Skeletal muscle tissue (tissue), 4 donors: ENCODE measurements around the gene ZNF775. TPM values are rescaled to one million over a fixed set of nuclear protein-coding genes. Genes with fewer than 3 reads are reported as not detected.

Source experiments
- H3K27ac ChIP-seq: one replicate; pipeline ENCODE4 v1.7.0; 2013; ENCODE audit warnings: mild to moderate bottlenecking, low read depth, low read length, inconsistent platforms
- H3K27me3 ChIP-seq, 3 donors: one replicate each; pipeline ENCODE4 v1.7.0; 2013; ENCODE audit warnings: low read length in 3 of 3; ENCODE audit not compliant: control insufficient read depth in 3 of 3, insufficient read depth in 3 of 3
- H3K36me3 ChIP-seq, 3 donors: one replicate each; pipeline ENCODE4 v1.7.0; 2013; ENCODE audit warnings: low read length in 3 of 3; ENCODE audit not compliant: control insufficient read depth in 3 of 3, insufficient read depth in 3 of 3
- H3K4me1 ChIP-seq, 3 donors: one replicate each; pipeline ENCODE4 v1.7.0; 2013; ENCODE audit warnings: low read length in 3 of 3, mild to moderate bottlenecking in 3 of 3; ENCODE audit not compliant: control insufficient read depth in 3 of 3, insufficient read depth in 3 of 3
- H3K4me3 ChIP-seq, 3 donors: one replicate each; pipeline ENCODE4 v1.7.0; 2013; ENCODE audit warnings: low read length in 3 of 3
- H3K9ac ChIP-seq, 3 donors: one replicate each; pipeline ENCODE4 v1.7.0; 2013; ENCODE audit warnings: low read length in 3 of 3, mild to moderate bottlenecking in 3 of 3, moderate library complexity in 2 of 3, low read depth in 1 of 3
- H3K9me3 ChIP-seq, 3 donors: one replicate each; pipeline ENCODE4 v1.7.0; 2013; ENCODE audit warnings: low read length in 3 of 3; ENCODE audit not compliant: control insufficient read depth in 3 of 3
- total RNA-seq: library from RNA; depleted of rRNA; stranded (reverse); fragments of >200 nt; gene quantifications from one replicate; pipeline ENCODE4 v1.2.3, GENCODE V29; 2014
- donor health status: Osteomylitis.

ZNF775 gene
- 6.8 TPM for total RNA-seq

DNA sequence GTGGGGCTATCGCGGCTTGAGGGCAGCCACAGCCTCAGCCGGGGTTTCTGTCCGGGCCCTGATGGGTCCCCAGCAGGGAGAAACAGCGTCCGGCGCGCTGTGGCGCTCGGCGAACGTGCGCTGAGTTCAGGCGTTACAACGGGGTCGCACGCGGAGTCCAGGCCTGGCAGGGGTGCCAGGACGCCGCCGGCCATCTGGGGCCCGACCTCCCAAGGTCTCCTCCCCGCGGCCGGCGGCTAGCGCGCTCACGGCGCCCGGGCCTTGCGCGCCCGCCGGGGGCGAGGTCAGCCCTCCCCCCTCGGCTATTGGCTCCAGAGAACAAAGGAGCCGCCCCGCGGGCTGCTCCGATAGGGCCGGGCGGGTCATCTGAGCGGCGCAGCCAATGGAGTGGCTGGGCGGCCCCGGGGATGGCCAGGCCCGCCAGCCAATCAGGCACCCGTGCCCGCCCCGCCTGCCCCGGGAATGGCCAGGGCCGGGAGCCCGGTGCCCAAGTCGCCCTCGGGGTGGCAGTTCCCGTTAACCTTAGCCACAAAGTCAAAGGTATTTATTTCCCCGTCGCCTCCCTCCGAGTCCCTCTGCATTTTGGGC is at the start of gene ZNF775:
Gene ZNF775 (plus strand): TSS at position 478 of the 588 bp plus-strand sequence. CDS start 9,141 bp downstream, outside the sequence.
- Histone ChIP-seq H3K4me1 (peaks cover 23 to 57% (median 50%) of the 10 kb centered on the region in 3 donors), H3K27ac (peak within 1 kb of the TSS; percentile 97), H3K9ac (peak within 1 kb of the TSS; percentile 95 to 99 (median 96)), H3K4me3 (peak within 1 kb of the TSS; percentile 82 to 89 (median 86)), H3K9me3 (no peaks in the 10 kb centered on the region), H3K36me3 (peaks cover 4 to 8% (median 5%) of the 10 kb centered on the region in 3 donors), H3K27me3 (no peaks in the 10 kb centered on the region)

DNA sequence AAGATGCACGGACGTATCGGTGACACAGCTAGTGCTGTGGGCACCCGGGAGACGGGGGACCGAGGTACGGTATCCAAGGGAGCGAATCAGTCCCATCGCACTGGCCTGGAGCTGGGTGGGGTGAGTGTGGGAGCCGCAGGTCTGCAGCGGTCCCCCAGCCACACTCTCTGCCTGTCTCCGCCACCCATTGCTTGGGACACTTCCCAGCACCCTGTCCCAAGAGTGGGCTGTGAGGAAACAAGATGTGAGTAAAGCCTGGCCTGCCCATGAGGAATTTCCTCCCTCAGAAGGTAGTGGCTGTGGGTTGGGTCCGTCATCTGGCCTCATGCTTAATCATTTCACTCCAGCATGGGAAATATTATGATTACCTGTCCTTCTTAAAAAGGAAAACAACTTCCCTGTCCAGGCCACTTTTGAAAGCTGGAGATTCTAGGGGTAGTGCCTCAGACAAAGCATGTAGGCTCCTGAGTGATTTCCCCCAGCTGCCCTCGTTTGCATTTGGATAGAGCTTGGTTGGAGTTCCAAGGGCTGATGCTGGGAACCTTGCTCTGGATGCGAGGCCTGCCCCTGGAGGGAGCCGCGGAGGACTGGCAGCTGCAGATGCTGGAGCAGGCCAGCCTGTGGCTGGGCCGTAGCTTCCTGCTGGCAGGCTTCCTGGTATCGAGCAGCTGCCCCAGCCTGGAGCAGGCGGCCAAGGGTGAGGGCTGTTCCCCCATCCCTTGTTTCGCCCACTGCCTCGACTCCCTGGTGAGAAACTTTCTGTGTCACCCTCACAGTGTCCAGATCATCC is 49.6 kb upstream of the ZNF775 start:
- Histone ChIP-seq H3K4me1 (peaks cover 0 to 3% (median 0%) of the 10 kb centered on the region in 3 donors), H3K4me3 (no peak overlapping the region), H3K36me3 (peaks cover 0 to 2% (median 0%) of the 10 kb centered on the region in 3 donors), H3K9ac (no peak overlapping the region), H3K9me3 (no peaks in the 10 kb centered on the region), H3K27ac (no peak overlapping the region), H3K27me3 (peaks cover 0 to 3% (median 2%) of the 10 kb centered on the region in 3 donors)

DNA sequence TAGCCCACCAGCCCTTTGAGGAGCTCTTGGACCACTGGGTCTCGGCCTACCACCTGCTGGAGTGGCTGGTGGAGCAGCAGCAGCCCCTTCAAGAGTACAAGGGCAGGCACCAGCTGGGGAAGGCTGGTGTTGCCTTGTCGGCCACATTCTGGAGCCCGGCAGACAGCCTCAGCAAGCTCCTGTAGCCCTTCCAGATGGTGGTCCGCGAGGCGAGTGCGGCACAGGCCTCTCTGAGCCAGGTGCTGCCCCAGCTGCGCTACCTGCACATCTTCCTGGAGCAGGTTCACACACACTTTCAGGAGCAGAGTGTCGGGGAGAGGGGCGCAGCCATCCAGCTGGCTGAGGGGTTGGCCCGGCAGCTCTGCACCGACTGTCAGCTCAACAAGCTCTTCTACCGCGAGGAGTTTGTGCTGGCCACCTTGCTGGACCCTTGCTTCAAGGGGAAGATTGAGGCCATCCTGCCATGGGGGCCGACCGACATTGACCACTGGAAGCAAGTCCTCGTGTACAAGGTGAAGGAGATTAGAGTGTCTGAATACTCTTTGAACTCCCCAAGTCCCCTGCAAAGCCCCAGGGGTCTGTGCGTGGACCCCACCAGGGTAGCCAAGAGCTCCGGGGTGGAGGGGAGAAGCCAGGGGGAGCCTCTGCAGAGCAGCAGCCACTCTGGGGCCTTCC is 48.8 kb upstream of the ZNF775 start:
- H3K27ac ChIP-seq, result no peak overlapping the region
- no peaks in the 10 kb centered on the region for H3K9me3 ChIP-seq
- no peaks in the 10 kb centered on the region for H3K27me3 ChIP-seq
- H3K36me3 ChIP-seq, result peaks cover 0 to 2% (median 0%) of the 10 kb centered on the region in 3 donors
- H3K9ac ChIP-seq, result no peak overlapping the region
- H3K4me3 ChIP-seq, result no peak overlapping the region
- H3K4me1 ChIP-seq, result peaks cover 0 to 3% (median 0%) of the 10 kb centered on the region in 3 donors

DNA sequence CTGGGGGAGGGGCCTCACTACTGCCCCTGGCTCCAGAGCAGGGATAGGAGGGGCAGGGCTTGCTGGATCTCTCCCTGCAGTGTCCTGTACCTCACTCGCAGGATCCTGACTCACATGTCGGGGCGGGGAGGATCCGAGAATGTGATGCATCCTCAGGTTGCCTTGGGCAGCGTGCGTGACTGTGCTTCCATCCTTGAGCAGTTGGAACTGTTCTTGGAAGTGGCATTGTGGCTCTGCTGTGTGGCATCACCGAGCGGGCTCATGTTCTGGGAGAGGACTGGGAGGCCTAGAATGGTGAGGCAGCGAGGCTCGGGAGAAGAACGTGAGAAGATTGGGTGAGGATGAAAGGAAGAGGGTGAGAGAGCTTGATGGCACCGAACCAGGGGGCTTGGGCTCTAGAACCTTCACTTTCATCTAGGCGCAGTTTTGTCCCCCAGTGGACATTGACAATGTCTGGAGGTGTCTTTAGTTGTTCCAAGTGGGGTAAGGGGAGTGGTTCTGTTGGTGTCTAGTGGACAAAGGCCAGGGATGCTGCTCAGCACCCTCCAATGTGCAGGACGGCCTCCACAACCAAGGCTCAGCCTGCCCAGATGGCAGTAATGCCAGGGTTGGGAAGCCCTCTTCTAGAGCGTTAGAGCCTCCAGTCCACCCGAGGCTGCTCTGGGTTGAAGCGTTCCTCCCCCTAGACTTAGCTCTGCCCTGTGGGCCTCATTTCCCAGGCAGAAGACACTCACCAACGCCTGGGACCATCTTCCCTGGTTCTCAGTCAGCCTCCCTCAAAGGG is 46.1 kb upstream of the ZNF775 start:
- Histone ChIP-seq H3K4me1 (peaks cover 0 to 9% (median 4%) of the 10 kb centered on the region in 3 donors), H3K27ac (no peak overlapping the region), H3K9ac (no peak overlapping the region), H3K27me3 (no peaks in the 10 kb centered on the region), H3K9me3 (no peaks in the 10 kb centered on the region), H3K36me3 (peaks cover 0 to 2% (median 0%) of the 10 kb centered on the region in 3 donors), H3K4me3 (no peak overlapping the region)

DNA sequence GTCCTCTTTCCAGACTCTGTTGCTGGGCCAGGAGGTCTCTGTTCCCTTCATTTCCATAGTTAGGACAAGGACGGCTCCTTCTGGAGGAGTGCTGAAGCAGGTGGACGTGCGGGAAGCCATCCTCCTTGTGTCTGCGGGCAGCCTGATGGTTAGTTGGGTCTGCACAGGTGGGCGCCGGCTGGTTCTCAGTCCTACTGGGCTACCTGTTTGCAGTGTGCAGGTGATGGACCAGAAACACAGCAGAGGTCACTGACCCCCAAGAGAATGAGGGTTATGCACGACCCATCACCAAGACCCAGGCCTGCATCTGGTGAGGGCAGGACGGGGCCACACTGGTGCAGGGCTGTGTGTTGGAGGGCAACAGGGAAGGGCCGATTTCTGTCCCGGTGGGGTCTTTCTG is 45.5 kb upstream of the ZNF775 start:
- H3K9me3 ChIP-seq, result no peaks in the 10 kb centered on the region
- no peak overlapping the region for H3K4me3 ChIP-seq
- no peak overlapping the region for H3K27ac ChIP-seq
- H3K27me3 ChIP-seq, result peaks cover 0 to 5% (median under 1%) of the 10 kb centered on the region in 3 donors
- peaks cover 0 to 2% (median 0%) of the 10 kb centered on the region in 3 donors for H3K36me3 ChIP-seq
- H3K4me1 ChIP-seq, result peaks cover 0 to 9% (median 4%) of the 10 kb centered on the region in 3 donors
- no peak overlapping the region for H3K9ac ChIP-seq

DNA sequence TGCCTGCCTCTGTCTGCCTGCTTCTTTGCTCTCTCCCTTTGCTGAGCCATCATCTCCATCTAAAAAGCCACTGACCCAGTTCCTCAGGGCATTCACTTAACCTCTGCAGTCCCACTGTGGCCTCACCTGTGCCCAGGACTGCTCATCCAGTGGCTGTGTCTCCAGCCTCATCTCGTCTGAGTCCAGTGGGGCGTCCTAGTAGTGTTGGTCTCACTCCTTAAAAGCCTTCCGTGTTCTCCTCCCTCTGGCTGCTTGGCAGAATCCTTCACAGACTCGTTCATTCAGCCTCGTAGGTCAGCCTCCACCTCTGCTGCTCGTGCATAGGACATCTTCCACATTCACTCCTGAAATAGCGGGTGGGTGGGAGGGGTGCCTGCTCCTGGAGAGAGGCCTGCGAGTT is 45.0 kb upstream of the ZNF775 start:
- H3K9ac ChIP-seq, result no peak overlapping the region
- H3K4me3 ChIP-seq, result no peak overlapping the region
- H3K27ac ChIP-seq, result no peak overlapping the region
- peaks cover 0 to under 1% (median 0%) of the 10 kb centered on the region in 3 donors for H3K36me3 ChIP-seq
- no peaks in the 10 kb centered on the region for H3K9me3 ChIP-seq
- H3K27me3 ChIP-seq, result peaks cover 3 to 9% (median 4%) of the 10 kb centered on the region in 3 donors
- H3K4me1 ChIP-seq, result peaks cover 0 to 9% (median 4%) of the 10 kb centered on the region in 3 donors

DNA sequence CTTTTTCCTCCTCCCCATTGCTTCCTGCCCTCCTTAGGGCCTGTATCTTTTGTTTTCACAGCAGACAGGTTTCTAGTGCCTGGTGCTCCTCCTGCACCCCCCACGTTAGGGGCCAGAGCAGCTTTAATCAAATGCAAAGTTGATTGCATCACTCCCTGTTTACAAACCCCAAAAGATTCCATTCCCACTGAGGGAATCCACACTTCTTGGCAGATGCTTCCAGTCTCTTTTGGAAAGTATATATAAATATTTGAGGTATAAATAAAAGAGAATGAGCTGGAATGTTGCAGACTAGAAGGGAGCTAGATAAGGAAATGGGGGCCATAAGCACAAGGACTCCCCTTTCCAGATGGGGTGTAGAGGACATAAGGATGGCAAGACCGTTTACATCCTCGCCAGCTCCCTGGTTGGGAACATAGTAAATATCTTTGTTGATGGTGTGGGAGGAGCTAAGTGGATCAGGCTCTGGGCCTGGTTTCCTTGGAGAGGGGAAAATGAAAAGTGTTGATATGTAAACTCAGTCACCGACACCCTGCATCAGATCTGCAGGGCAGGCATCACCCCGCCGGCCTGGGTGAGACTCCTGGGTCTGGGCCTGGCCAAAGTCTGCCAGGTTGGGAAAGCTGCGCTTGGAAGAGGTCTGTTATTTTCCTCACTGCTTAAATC is 43.9 kb upstream of the ZNF775 start:
- Histone ChIP-seq H3K27me3 (peaks cover 12 to 21% (median 12%) of the 10 kb centered on the region in 3 donors), H3K9ac (no peak overlapping the region), H3K36me3 (no peaks in the 10 kb centered on the region), H3K4me3 (no peak overlapping the region), H3K27ac (no peak overlapping the region), H3K4me1 (peaks cover 6 to 14% (median 12%) of the 10 kb centered on the region in 3 donors), H3K9me3 (no peaks in the 10 kb centered on the region)

DNA sequence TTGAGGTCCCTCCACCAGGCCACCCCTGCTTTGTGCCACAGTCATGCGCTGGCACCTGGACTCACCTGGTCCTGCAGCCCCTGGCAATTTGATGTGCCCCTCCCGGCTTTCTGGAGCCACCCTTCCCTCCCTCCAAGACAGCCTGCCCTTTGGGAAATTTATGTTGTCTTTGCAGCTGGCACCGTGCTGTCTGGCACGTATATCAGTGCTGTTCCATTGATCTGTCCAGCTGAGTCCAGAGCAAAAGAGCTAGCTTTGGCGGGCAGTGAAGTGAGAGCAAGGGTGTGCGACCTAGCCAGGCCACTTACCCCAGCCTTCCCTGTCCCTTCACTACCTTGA is 43.4 kb upstream of the ZNF775 start:
- no peak overlapping the region for H3K4me3 ChIP-seq
- H3K9me3 ChIP-seq, result no peaks in the 10 kb centered on the region
- H3K27me3 ChIP-seq, result peaks cover 16 to 24% (median 17%) of the 10 kb centered on the region in 3 donors
- no peak overlapping the region for H3K27ac ChIP-seq
- H3K9ac ChIP-seq, result no peak overlapping the region
- H3K36me3 ChIP-seq, result no peaks in the 10 kb centered on the region
- peaks cover 9 to 16% (median 14%) of the 10 kb centered on the region in 3 donors for H3K4me1 ChIP-seq

DNA sequence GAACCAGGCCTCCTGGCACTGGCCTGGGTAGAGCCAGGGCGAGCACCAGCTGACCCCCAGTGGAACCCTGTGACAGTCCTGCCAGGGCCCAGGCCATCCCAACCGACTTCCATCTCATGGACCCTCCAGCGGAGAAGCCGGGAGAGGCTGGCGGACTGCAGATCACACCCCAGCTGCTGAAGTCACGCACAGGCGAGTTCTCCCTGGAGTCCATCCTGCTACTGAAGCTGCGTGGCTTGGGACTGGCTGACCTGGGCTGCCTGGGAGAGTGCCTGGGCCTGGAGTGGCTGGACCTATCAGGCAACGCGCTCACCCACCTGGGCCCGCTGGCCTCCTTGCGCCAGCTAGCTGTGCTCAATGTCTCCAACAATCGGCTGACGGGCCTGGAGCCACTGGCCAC is 42.4 kb upstream of the ZNF775 start:
- Histone ChIP-seq H3K36me3 (no peaks in the 10 kb centered on the region), H3K27ac (no peak overlapping the region), H3K9ac (no peak overlapping the region), H3K27me3 (peaks cover 22 to 31% (median 23%) of the 10 kb centered on the region in 3 donors), H3K4me3 (no peak overlapping the region), H3K4me1 (peaks cover 9 to 16% (median 15%) of the 10 kb centered on the region in 3 donors), H3K9me3 (no peaks in the 10 kb centered on the region)
